K562 (cell line): Measurements from ENCODE around the gene PIGC. TPM values are rescaled to one million over a fixed set of nuclear protein-coding genes. Genes with fewer than 3 reads are reported as not detected.
A peak's percentile ranks its signal among the peaks of the same experiment; 100 is the strongest.

Source experiments
- CREB3 ChIP-seq: fragments of 450-650 bp; conservative IDR thresholded peaks from 2 replicates; pipeline ENCODE4 v1.6.1; 2016; ENCODE audit warnings: missing genetic modification characterization, low read depth, mild to moderate bottlenecking, missing compliant biosample characterization, moderate library complexity
- DMBX1 ChIP-seq: fragments of 250-450 bp; sonication (Bioruptor Pico); IDR thresholded peaks from 2 replicates; pipeline ENCODE4 v1.8.0; 2022; ENCODE audit warnings: inconsistent platforms, mild to moderate bottlenecking, moderate library complexity, borderline replicate concordance
- TCFL5 ChIP-seq: fragments of 250-450 bp; sonication (Bioruptor Pico); conservative IDR thresholded peaks from 2 replicates; pipeline ENCODE4 v1.6.1; 2021; ENCODE audit warnings: mild to moderate bottlenecking, moderate library complexity, matching md5 sums
- UBTF ChIP-seq, 2 experiments: IDR thresholded peaks; 2 replicates each; pipeline ENCODE4 v1.6.1; 2012; ENCODE audit warnings: improper control_type of control experiment in 2 of 2, low read depth in 2 of 2, low read length in 2 of 2, borderline replicate concordance in 1 of 2
- ZNF384 ChIP-seq: IDR thresholded peaks from 2 replicates; pipeline ENCODE4 v1.6.1; 2012; ENCODE audit warnings: low read depth, low read length, improper control_type of control experiment
- polyA plus RNA-seq, 8 experiments: library from polyadenylated mRNA; depleted of rRNA in 4 of 8; stranded (reverse) in 5 of 8; unstranded in 3 of 8; fragments of >200 nt; fragmentation: Nextera tagmentation in 2 of 8; fragmentation: Illumina TruSeq in 1 of 8; extraction: Ambion mirVana in 2 of 8; extraction: Trizol in 1 of 8; gene quantifications; 2 replicates each; pipeline versions ENCODE4 v1.2.1 to v1.2.3, GENCODE V29; 2011 to 2014; ENCODE audit warnings: inconsistent platforms in 1 of 8, missing spikeins in 1 of 8
- total RNA-seq, 7 experiments: library from RNA; depleted of rRNA in 6 of 7; stranded (reverse); fragments of >200 nt in 6 of 7; fragmentation: Illumina TruSeq in 2 of 7; extraction: Trizol in 2 of 7; gene quantifications; 2 replicates each; pipeline versions ENCODE4 v1.2.1 to v1.2.3, GENCODE V29; 2011 to 2021; ENCODE audit warnings: low replicate concordance in 1 of 7
- TF ChIP-seq, protein P1 (sequence below): IDR thresholded peaks from 2 replicates; pipeline ENCODE4 v1.6.1; 2012; ENCODE audit warnings: low read depth, low read length, improper control_type of control experiment, borderline replicate concordance

The PIGC gene
- total and polyA plus RNA-seq, 9 of the 15 experiments (the other 6 are each of a cell fraction or from before 2014, with no cell fraction given): 30.5 to 97.9 (median 54.7) TPM

DNA sequence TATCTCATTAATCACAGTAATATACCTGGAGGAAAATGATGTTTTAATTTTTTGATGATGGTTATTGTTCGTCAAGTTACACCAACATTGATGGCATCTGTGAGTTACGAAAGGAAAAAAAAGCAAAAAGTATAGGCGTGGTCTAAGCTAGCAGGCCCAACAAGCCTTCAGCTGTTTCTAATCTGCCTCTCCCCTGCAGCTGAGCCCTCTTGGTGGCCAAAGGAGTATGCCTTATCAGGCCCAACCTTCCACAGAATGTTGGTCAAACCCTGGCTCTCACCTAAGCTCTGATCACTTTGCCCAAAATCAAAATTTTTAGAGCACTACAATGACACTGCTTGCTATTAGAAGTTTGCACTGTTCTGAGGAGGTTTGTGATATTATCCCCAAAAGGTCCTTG is 18.5 kb downstream of the PIGC start (continued):
- TF ChIP-seq UBTF (IDR thresholded peaks at IDR 0.05; ENCODE audit: borderline replicate concordance in 1 of 2, low read depth in 2 of 2, low read length in 2 of 2) (no peak), DMBX1 (CRISPR knock-in tag) (0 out of 2 replicates have a peak, but pooled peaks have one; percentile 55), TCFL5 (CRISPR knock-in tag) (no peak), ZNF384 (peak; percentile 82), CREB3 (tag) (0 out of 2 replicates have a peak, but pooled peaks have one; percentile 37)
- TF ChIP-seq, protein P1, sequence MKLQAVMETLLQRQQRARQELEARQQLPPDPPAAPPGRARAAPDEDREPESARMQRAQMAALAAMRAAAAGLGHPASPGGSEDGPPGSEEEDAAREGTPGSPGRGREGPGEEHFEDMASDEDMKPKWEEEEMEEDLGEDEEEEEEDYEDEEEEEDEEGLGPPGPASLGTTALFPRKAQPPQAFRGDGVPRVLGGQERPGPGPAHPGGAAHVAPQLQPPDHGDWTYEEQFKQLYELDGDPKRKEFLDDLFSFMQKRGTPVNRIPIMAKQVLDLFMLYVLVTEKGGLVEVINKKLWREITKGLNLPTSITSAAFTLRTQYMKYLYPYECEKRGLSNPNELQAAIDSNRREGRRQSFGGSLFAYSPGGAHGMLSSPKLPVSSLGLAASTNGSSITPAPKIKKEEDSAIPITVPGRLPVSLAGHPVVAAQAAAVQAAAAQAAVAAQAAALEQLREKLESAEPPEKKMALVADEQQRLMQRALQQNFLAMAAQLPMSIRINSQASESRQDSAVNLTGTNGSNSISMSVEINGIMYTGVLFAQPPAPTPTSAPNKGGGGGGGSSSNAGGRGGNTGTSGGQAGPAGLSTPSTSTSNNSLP: no peak
